HG03354 (cell line): ENCODE results near the gene PKD2L1.
"Not testable (repeated sequence)": the region's sequence is repeated elsewhere in the genome, so short reads cannot be mapped to it uniquely, and the experiment has no call there.

Experiments
- ATAC-seq: cut with Tn5 transposase; IDR thresholded peaks from one replicate; pipeline ENCODE4 v1.9.1; 2021; ENCODE audit warnings: mild to moderate bottlenecking; ENCODE audit not compliant: unreplicated experiment, poor library complexity, severe bottlenecking

Gene PKD2L1

DNA sequence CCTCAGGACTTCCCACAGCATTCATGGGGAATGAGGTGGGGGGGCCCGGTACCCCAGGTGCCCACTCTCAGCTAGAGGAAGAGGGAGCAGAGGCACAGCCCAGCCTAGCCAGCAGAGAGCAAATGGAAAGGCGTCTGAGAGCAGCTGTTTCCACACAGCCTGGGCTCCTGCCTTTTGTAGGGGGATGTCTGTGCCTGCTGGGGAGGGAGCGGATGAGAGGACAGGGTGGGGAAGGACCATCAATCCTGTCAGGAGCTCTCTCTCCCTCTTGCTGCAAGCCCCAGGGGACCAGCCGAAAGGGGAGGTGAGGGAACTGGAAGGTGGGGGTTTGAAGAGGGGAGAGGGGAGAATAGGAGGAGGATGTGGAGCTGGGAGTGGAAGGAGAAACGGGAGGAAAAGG, at the start of gene PKD2L1:
PKD2L1 (minus strand) TSS at position 150 of the 400 bp plus-strand sequence; CDS start at position 25, 125 bp downstream.
- no peak for ATAC-seq

DNA sequence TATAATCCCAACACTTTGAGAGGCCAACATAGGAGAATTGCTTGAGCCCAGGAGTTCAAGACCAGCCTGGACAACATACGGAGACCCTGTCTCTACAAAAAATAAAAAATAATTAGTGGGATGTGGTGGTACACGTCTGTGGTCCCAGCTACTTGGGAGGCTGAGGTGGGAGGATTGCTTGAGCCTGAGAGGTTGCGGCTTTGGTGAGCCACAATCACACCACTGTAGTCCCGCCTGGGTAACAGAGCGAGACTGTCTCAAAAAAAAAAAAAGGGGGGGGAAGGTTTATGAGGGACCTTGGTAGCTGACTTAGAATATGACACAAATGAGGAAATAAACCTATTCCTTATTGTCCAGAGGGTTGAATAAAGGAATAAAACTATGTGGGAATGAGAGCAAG, 47.8 kb upstream of the PKD2L1 start:
- no peak for ATAC-seq

DNA sequence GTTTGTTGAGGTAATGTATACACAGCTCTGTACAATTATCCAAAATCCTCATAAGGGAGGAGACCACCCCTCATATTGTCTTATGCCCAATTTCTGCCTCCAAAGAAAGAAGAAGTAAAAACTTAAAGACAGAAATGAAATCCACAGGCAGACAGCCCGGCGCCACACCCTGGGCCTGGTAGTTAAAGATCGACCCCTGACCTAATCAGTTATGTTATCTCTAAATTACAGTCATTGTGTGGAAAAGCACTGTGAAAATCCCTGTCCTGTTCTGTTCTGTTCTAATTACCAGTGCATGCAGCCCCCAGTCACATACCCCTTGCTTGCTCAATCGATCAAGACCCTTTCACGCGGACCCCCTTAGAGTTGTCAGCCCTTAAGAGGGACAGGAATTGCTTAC, 46.6 kb upstream of the PKD2L1 start:
- not testable (repeated sequence) for ATAC-seq

DNA sequence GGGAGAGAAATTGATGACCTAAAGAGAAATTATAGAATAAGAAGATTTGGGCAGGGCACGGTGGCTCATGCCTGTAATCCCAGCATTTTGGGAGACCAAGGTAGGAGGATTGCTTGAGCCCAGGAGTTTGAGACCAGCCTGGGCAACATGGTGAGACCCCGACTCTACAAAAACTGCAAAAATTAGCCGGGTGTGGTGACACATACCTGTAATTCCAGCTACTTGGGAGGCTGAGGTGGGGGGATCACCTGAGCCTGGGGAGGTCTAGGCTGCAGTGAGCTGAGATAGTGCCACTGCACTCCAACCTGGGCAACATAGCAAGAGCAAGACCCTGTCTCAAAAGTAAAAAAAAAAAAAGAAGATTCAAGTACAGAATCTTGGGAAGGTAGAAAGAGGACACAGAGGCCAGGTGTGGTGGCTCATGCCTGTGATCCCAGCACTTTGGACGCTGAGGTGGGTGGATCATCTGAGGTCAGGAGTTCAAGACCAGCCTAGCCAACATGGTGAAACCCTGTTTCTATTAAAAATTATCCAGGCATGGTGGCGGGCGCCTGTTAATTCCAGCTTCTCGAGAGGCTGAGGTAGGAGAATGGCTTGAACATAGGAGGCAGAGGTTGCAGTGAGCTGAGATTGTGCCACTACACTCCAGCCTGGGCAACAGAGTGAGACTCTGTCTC, 44.8 kb upstream of the PKD2L1 start:
- ATAC-seq, result not testable (repeated sequence)

DNA sequence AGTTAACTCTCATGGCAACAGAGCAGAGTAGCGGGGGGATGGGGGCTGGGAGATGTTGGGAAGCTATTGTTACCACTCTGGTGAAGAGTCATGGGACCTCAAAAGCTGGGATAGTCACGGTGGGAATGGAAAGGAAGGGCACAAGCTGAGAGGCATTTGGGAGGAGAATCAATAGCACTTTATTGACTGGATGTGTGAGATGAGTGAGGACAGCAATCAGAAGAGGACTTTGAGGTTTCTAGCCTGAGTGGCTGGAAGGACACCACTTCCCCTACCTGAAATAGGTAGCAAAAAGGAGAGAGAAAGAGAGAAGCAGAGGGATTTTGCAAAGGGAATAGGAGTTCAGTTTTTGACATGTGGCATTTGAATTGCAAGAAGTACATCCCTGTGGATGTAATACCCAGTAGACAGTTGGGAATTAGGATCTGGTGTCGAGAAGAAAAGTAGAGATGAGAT, 44.2 kb upstream of the PKD2L1 start:
- no peak for ATAC-seq

DNA sequence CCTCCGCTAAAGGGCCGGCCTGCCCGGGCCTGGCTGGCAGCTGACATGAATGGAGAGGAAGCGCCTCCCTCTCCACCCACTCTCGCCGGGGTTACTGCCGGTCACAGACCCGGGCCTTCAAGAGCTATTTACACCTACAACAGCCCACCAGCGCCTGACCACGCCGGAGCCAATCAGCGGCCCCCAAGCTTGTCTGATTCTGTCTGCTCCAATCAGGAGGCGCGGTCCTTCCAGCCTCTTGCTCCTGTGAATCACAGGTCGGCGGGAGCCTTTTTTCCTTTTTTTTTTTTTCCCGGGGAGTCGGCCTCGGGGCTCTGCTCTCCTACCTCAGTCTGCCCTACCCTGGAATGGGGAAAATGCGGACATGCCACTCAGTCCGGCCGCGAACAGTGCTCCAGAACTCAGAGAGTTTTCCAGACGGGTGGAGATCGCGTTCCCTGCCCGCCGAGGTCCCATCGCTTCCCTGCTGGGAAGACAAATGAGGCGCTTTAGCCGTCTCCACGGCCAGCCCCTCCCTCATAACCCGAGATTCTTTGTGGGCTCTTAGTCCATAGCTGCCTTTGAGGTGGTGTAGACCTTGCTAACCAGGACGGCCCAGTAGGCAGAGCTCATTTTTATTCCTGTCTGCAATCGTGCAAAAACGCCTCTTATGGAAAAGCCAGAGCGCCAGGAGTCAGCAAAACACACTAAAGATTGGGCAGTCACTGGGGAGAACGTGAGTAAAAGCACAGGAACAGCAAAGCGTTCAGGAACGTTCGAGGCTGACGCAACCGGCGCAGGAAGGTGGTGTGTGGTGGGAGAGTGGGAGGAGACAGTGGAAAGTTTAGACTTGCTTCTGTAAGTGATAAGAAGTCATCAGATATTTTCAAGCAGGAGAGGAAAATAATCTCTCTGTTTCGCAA, 43.5 kb upstream of the PKD2L1 start:
- peak; percentile 98 for ATAC-seq

DNA sequence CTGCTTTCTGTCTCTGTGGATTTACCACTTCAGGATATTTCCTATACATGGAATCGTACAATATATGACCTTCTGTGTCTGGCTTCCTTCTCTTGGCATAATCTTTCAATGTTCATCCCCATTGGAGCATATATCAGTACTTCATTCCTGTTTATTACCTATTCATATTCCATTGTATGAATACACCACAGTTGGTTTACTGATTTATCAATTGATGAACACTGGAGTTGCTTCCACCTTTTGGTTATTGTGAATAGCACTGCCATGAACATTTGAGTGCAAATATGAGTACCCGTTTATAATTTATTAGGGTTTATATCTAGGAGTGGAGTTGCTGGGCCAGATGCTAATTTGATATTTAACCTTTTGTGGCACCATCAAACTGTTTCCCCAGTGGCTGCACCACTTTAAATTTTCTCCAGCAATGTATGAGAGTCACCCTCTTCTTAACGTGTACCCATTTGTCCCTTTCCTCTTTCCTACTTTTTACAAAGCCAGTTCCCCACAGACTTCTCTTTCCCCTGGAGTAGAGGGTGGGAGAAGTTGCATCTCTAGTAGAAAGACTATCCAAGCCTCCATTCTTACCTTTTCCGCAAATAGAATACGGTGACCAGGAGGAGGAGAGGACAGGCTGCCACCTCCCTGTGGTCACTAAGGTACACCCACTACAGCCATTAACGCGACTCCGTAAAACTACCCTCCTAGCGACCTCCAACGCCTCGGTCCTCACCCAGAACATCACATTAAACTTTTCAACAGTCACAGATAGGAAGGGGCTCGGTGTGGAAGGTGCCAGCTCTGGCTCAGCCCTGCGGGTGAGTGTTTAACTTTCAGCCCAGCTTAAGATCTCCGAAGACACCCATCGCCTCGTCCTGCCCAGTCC, 42.6 kb upstream of the PKD2L1 start:
- no peak for ATAC-seq

DNA sequence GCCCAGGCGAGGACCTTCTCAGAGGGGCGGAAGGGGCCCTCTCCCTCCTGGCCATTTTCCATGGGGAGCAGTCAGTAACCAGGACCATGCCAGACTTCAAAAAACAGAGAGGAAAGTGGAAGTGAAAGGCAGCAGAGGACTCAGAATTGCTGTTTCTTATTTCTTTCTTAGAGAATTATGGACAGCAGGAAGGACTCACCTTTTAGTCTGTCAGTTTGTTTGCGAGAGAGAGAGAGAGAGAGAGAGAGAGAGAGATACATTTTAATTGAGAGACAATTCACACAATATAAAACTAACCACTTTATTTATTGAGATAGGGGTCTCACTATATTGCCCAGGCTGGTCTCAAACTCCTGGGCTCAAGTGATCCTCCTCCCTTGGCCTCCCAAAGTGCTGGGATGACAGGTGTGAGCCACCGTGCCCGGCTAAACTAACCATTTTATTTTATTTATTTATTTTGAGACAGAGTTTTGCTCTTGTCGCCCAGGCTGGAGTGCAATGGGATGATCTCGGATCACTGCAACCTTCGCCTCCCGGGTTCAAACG, 41.5 kb upstream of the PKD2L1 start:
- no peak for ATAC-seq

DNA sequence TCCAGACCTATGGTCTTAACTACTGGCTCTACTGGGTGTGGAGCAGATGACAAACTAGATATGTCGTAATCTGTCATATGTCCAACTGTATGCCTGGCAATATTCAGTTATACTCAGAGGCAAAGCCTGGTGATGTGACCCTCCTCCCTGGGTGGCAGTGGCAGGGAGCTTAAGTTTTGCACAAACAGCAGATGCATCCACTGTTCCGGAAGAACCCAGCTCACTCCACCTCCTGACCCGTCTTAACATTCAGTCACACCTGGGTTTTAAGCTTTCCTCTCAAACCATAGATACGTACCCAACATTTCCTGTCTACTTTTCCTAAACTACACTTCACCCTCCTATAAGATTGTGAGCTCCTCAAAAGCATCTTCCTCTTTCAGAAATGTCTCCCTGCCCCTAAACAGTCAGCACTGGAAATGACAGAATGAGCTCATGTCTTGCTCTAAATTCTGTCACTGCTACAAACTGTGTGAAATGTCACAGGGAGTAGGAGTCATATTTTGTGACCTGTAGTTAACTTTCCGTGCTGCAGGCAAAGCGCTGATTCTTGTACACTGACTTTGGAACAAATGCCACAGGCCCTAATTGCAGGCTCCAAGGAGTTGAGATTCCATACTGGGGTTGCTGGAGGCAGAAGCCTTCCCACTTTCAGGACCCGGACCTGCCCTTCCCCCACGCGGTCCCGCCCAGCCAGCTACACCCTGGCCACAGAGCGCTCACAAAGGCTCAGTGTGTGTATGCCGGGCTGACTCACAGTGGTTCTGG, 40.9 kb upstream of the PKD2L1 start:
- ATAC-seq, result peak; percentile 31

DNA sequence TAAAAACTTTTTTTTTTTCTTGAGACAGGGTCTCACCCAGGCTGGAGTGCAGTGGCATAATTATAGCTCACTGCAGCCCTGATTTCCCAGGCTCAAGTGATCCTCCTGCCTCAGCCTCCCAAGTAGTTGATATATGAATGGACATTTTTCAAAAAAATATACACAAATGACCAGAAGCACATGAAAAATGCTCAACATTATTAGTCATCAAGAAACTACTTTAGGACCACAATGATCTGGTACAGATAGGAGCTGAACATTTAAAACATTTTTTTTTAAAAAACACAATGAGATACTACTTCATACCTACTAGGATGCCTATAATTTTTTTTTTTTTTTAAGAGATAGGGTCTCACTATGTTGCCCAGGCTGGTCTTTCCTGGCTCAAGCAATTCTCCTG, 38.7 kb upstream of the PKD2L1 start:
- no peak for ATAC-seq

DNA sequence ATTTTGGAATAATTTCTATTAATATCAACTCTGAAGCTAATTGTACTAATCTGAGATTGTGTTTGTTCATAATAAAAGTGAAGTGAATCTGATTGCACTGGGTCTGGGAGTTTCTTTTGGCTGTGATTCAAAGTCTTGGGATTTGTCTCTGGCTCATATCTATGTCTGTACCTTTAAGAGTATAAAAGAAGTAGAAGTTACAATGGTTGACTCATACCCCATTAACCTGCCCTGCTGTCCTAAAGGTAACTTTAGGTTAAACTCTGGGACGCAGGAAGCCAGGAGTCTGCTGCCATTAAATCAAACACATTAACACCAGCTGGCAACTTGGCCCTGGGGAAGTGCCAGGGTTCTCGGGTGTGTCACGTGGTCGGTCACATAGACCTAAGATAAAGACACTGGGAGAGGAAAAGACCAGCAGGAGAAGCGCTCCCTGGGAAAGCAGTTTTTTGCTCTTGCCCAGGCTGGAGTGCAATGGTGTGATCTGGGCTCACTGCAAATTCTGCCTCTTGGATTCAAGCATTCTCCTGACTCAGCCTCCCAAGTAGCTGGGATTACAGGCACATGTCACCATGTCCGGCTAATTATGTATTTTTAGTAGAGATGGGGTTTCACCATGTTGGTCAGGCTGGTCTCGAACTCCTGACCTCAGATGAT, 34.8 kb upstream of the PKD2L1 start:
- no peak for ATAC-seq

DNA sequence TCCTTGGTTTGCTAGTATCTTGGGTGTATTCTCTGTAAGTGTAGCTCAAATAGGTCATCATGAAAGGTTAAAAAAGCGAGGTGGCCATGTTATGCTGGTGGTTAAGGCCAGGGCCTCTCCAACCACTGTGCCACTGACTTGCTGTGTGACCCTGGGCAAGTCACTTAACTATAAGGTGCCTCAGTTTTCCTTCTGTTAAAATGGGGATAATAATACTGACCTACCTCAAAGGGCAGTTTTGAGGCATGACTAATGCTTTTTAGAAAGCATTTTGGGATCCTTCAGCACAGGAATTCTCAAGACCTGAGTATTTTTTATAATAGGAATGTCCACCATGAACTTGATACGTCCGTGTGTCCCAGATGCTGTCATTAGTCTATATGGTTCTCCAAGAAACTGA, 34.1 kb upstream of the PKD2L1 start:
- no peak for ATAC-seq

DNA sequence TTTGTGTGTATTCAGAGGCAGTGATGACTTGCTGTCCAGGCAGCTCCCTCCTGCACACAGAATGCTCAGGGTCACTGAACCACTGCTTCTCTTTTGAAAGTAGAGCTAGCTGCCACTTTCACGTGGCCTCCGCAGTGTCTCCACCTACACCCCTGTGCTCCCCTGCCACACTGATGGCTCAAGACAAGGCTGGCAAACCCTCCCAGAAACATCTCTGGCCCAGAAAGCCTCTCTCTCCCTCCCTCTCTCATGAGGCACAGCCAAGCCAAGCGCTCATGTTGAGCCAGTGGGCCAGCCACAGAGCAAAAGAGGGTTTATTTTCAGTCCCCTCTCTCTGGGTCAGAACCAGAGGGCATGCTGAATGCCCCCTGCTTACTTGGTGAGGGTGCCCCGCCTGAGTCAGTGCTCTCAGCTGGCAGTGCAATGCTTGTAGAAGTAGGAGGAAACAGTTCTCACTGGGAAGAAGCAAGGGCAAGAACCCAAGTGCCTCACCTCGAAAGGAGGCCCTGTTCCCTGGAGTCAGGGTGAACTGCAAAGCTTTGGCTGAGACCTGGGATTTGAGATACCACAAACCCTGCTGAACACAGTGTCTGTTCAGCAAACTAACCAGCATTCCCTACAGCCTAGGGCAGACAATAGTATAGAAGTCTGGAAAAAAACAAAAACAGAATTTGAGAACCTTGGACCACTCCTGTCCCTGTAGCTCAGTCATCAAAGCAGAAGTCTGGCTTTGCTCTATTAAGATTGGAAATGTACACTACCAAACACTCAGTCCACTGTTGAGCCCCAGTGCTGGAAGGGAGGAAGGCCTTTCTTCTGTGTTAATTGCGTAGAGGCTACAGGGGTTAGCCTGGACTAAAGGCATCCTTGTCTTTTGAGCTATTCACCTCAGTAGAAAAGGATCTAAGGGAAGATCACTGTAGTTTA, 32.8 kb upstream of the PKD2L1 start:
- no peak for ATAC-seq

DNA sequence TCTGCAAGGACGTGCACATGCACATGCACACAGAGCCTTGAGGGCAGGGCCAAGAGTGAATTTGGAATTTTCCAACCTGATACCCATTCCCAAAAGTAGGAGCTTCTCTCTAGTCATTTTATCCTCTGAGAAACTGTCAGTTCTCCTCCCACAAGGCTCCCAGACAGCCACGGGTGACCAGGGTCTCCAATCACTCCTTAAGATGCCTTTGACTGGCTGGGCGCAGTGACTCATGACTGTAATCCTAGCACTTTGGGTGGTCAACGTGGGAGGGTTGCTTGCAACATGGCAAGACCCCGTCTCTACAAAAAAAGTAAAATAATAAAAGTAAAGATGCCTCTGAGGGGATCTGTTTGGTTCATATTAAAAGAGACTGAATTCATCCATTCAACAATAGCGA, 30.2 kb upstream of the PKD2L1 start:
- no peak for ATAC-seq

DNA sequence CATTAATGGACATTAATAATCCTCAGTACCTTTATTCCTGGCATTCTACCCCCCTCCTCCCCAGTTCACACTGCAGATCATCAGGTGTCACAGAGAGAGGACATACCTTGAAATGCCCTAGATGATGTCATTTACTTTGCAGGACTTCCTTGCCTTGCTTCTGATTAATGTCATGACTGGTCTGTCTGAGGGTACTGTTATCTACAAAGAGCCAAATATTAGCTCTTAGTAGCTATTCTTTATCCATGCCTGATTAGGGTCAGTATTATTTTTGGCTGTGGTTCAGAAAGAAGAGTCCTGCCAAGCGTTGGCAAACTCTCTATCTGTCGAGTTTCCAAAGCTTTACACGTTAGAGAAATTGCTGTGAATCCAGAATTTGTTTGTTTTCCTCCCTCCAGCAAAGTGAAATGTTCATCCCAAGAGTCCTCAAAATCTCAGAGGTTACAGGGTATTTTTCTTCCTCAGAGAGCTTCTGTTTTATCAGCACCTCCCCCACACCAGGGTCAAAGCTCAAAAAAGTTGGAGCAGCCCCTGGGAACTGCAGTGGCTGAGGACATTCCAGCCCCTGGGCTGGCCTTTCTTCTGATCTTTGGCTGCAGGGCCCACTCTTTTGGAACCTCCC, 29.6 kb upstream of the PKD2L1 start:
- no peak for ATAC-seq

DNA sequence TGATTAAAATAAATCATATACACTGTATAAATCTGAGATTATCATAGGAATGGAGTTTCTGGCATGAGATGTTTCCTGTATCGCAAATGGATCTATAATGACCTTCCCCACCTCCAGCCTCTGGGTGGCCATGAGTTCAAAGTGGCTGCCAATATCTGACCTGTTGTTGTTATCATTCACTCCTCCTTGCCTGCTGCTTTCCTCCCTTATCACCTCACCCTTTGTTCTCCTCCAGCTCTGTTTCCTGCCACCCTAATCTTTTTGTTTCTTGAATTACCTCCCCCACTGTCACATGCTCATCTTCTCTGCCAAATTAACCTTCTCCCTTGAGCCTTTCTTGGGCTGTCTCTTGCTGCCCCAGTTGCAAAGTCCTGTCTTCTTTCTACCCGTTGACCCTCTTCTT, 29.0 kb upstream of the PKD2L1 start:
- no peak for ATAC-seq
